ENCODE data around the gene KLHL12. TPM values are rescaled to one million over a fixed set of nuclear protein-coding genes. Genes with fewer than 3 reads are reported as not detected.
"Not testable (repeated sequence)": the region's sequence is repeated elsewhere in the genome, so short reads cannot be mapped to it uniquely, and the experiment has no call there.

The KLHL12 gene
- polyA plus RNA-seq, 1 experiment, result 54.2 TPM

GRCh38 chr1:202909494-202909893 is 17.5 kb downstream of the KLHL12 start:
- DNase-seq (ENCODE audit: low read depth, low spot score), result no peak
- POLR2A ChIA-PET, result no interaction called here
- Histone ChIP-seq H3K27me3 (ENCODE audit: control insufficient read depth, insufficient read depth, low read length) (no peaks in the 10 kb centered on the region), H3K27ac (ENCODE audit: low read depth, low read length) (no peak overlapping the region), H3K4me3 (ENCODE audit: low read depth, low read length) (no peak overlapping the region), H3K9me3 (ENCODE audit: control insufficient read depth, insufficient read depth, low read length) (no peaks in the 10 kb centered on the region)
- no peak for TF ChIP-seq CTCF (IDR thresholded peaks at IDR 0.05; ENCODE audit: low read depth, low read length)
- CTCF ChIA-PET, result no interaction called here

- DNase-seq (ENCODE audit: low read depth, low spot score), result no peak
- ChIA-PET POLR2A (no interaction called here), CTCF (no interaction called here)
Observed at GRCh38 chr1:202908998-202909397, 18.0 kb downstream of the KLHL12 start.

GRCh38 chr1:202905331-202905730 is 21.7 kb downstream of the KLHL12 start:
- Histone ChIP-seq H3K27me3 (ENCODE audit: control insufficient read depth, insufficient read depth, low read length) (no peaks in the 10 kb centered on the region), H3K9me3 (ENCODE audit: control insufficient read depth, insufficient read depth, low read length) (no peaks in the 10 kb centered on the region), H3K4me3 (ENCODE audit: low read depth, low read length) (no peak overlapping the region), H3K27ac (ENCODE audit: low read depth, low read length) (no peak overlapping the region)
- DNase-seq (ENCODE audit: low read depth, low spot score), result no peak
- ChIA-PET POLR2A (no interaction called here), CTCF (interaction anchor here (0.6 kb wide), 2 partner anchors 53 to 59 kb away, joined by 3 to 6 read pairs; no protein-coding TSS in a partner anchor)
- no peak for TF ChIP-seq CTCF (IDR thresholded peaks at IDR 0.05; ENCODE audit: low read depth, low read length)

More at GRCh38 chr1:202908998-202909397, 18.0 kb downstream of the KLHL12 start:
- no peak for TF ChIP-seq CTCF (IDR thresholded peaks at IDR 0.05; ENCODE audit: low read depth, low read length)
- H3K9me3 ChIP-seq (ENCODE audit: control insufficient read depth, insufficient read depth, low read length), result no peaks in the 10 kb centered on the region
- H3K27me3 ChIP-seq (ENCODE audit: control insufficient read depth, insufficient read depth, low read length), result no peaks in the 10 kb centered on the region
- no peak overlapping the region for H3K27ac ChIP-seq (ENCODE audit: low read depth, low read length)
- no peak overlapping the region for H3K4me3 ChIP-seq (ENCODE audit: low read depth, low read length)

- H3K9me3 ChIP-seq (ENCODE audit: control insufficient read depth, insufficient read depth, low read length); H3K4me3 ChIP-seq (ENCODE audit: low read depth, low read length); H3K27me3 ChIP-seq (ENCODE audit: control insufficient read depth, insufficient read depth, low read length); DNase-seq (ENCODE audit: low read depth, low spot score); H3K27ac ChIP-seq (ENCODE audit: low read depth, low read length); POLR2A ChIA-PET; CTCF ChIA-PET: not testable (repeated sequence)
Observed at GRCh38 chr1:202903808-202904207, 23.2 kb downstream of the KLHL12 start.

- POLR2A ChIA-PET, result no interaction called here
- Histone ChIP-seq H3K9me3 (ENCODE audit: control insufficient read depth, insufficient read depth, low read length) (no peaks in the 10 kb centered on the region), H3K27me3 (ENCODE audit: control insufficient read depth, insufficient read depth, low read length) (no peaks in the 10 kb centered on the region), H3K4me3 (ENCODE audit: low read depth, low read length) (no peak overlapping the region), H3K27ac (ENCODE audit: low read depth, low read length) (no peak overlapping the region)
- TF ChIP-seq CTCF (IDR thresholded peaks at IDR 0.05; ENCODE audit: low read depth, low read length), result no peak
- DNase-seq (ENCODE audit: low read depth, low spot score), result no peak
- CTCF ChIA-PET, result no interaction called here
Observed at GRCh38 chr1:202901555-202901954, 25.5 kb downstream of the KLHL12 start.

- DNase-seq (ENCODE audit: low read depth, low spot score), result no peak
- TF ChIP-seq CTCF (IDR thresholded peaks at IDR 0.05; ENCODE audit: low read depth, low read length), result no peak
- POLR2A ChIA-PET, result no interaction called here
- Histone ChIP-seq H3K27ac (ENCODE audit: low read depth, low read length) (no peak overlapping the region), H3K9me3 (ENCODE audit: control insufficient read depth, insufficient read depth, low read length) (no peaks in the 10 kb centered on the region; the same call in 1 of the 2 replicates), H3K4me3 (ENCODE audit: low read depth, low read length) (no peak overlapping the region), H3K27me3 (ENCODE audit: control insufficient read depth, insufficient read depth, low read length) (no peaks in the 10 kb centered on the region)
- CTCF ChIA-PET, result no interaction called here
Observed at GRCh38 chr1:202892501-202892900, 34.5 kb downstream of the KLHL12 start.
